GM12892 (cell line): ENCODE results near the gene CDKN2C.
A peak's percentile ranks its signal among the peaks of the same experiment; 100 is the strongest.
"Not testable (repeated sequence)": the region's sequence is repeated elsewhere in the genome, so short reads cannot be mapped to it uniquely, and the experiment has no call there.

ENCODE experiments used
- DNase-seq: peaks from one replicate; pipeline ENCODE4 v3.0.0; 2011; ENCODE audit not compliant: insufficient read length
- FAIRE-seq: peaks from 2 replicates; lab custom pipeline; 2011; peaks lifted over from hg19 to GRCh38; lab: Jason Lieb, UNC
- POLR2A ChIP-seq: IDR thresholded peaks from 2 replicates; pipeline ENCODE4 v1.6.1; 2011; ENCODE audit warnings: low read depth, low read length, control low read depth
- POLR2AphosphoS5 ChIP-seq: IDR thresholded peaks from 2 replicates; pipeline ENCODE4 v1.6.1; 2011; ENCODE audit warnings: low read depth, low read length, control low read depth
- TAF1 ChIP-seq: IDR thresholded peaks from 2 replicates; pipeline ENCODE4 v1.6.1; 2011; ENCODE audit warnings: low read depth, mild to moderate bottlenecking, control low read depth, low read length, borderline replicate concordance

CDKN2C gene

GRCh38 chr1:50992532-50993318 lies 22.7 kb downstream of the CDKN2C start:
- FAIRE-seq (no peak), DNase-seq (no peak)
- TF ChIP-seq TAF1 (no peak), POLR2AphosphoS5 (no peak), POLR2A (no peak)

GRCh38 chr1:50993645-50994044 lies 23.6 kb downstream of the CDKN2C start:
- no peak for TF ChIP-seq POLR2AphosphoS5
- no peak for TF ChIP-seq TAF1
- no peak for TF ChIP-seq POLR2A
- FAIRE-seq (no peak), DNase-seq (no peak)

GRCh38 chr1:50994997-50995396 lies 25.0 kb downstream of the CDKN2C start:
- TF ChIP-seq POLR2A (no peak), TAF1 (no peak)
- DNase-seq, result no peak
- FAIRE-seq, result no peak

- DNase-seq (no peak), FAIRE-seq (no peak)
- no peak for TF ChIP-seq TAF1
- TF ChIP-seq POLR2AphosphoS5, result no peak
- no peak for TF ChIP-seq POLR2A
These were observed 25.6 kb downstream of the CDKN2C start for GRCh38 chr1:50995651-50996050.

- TF ChIP-seq POLR2A, result no peak
- TF ChIP-seq TAF1, result no peak
- no peak for TF ChIP-seq POLR2AphosphoS5
- DNase-seq (no peak), FAIRE-seq (no peak)
These were observed 26.0 kb downstream of the CDKN2C start for GRCh38 chr1:50996083-50996482.

- not testable (repeated sequence) for FAIRE-seq, DNase-seq
These were observed 29.3 kb downstream of the CDKN2C start for GRCh38 chr1:50999375-50999774.

GRCh38 chr1:51000160-51000559 lies 30.1 kb downstream of the CDKN2C start:
- FAIRE-seq (peak; percentile 21), DNase-seq (peak; percentile 6)
- TF ChIP-seq TAF1 (no peak), POLR2AphosphoS5 (no peak), POLR2A (no peak)

- FAIRE-seq (peak; percentile 51), DNase-seq (no peak)
- TF ChIP-seq POLR2A, result no peak
- TF ChIP-seq TAF1, result no peak
- no peak for TF ChIP-seq POLR2AphosphoS5
These were observed 30.6 kb downstream of the CDKN2C start for GRCh38 chr1:51000651-51001050.

GRCh38 chr1:51002516-51002915 lies 32.5 kb downstream of the CDKN2C start:
- no peak for DNase-seq
- no peak for FAIRE-seq
- TF ChIP-seq TAF1, result no peak
- TF ChIP-seq POLR2AphosphoS5, result no peak
- no peak for TF ChIP-seq POLR2A

GRCh38 chr1:51005549-51005948 lies 35.5 kb downstream of the CDKN2C start:
- FAIRE-seq, DNase-seq: not testable (repeated sequence)

GRCh38 chr1:51009381-51009780 lies 39.3 kb downstream of the CDKN2C start:
- FAIRE-seq (no peak), DNase-seq (no peak)
- TF ChIP-seq POLR2AphosphoS5, result no peak
- no peak for TF ChIP-seq POLR2A
- no peak for TF ChIP-seq TAF1

- no peak for TF ChIP-seq TAF1
- TF ChIP-seq POLR2A, result no peak
- TF ChIP-seq POLR2AphosphoS5, result no peak
- DNase-seq, result no peak
- no peak for FAIRE-seq
These were observed 44.8 kb downstream of the CDKN2C start for GRCh38 chr1:51014878-51015277.

GRCh38 chr1:51019811-51020210 lies 49.8 kb downstream of the CDKN2C start:
- FAIRE-seq, result no peak

More at GRCh38 chr1:51019811-51020210, 49.8 kb downstream of the CDKN2C start:
- DNase-seq, result no peak
- TF ChIP-seq TAF1 (no peak), POLR2A (no peak), POLR2AphosphoS5 (no peak)
